Tibial nerve (tissue), 4 donors: Measurements from ENCODE around the gene OPHN1. TPM values are rescaled to one million over a fixed set of nuclear protein-coding genes. Genes with fewer than 3 reads are reported as not detected.

Experiments
- DNase-seq, 2 donors: peaks; one replicate each; pipeline ENCODE4 v3.0.0-alpha.2; 2019; ENCODE audit warnings: low spot score in 2 of 2
- H3K27ac ChIP-seq, 4 donors: fragments of 200-600 bp; sonication (generic) in 3 of 4; one replicate each; pipeline ENCODE4 v1.5.1; 2017 to 2019; ENCODE audit warnings: mild to moderate bottlenecking in 1 of 4
- H3K27me3 ChIP-seq, 2 donors: fragments of 200-600 bp; sonication (generic) in 1 of 2; one replicate each; pipeline versions ENCODE4 v1.5.1 to v1.6.0; 2017 to 2019
- H3K36me3 ChIP-seq, 3 donors: fragments of 200-600 bp; sonication (generic); one replicate each; pipeline ENCODE4 v1.5.1; 2018 to 2019
- H3K4me1 ChIP-seq, 4 donors: fragments of 200-600 bp; sonication (generic) in 3 of 4; one replicate each; pipeline ENCODE4 v1.5.1; 2017 to 2019
- H3K4me3 ChIP-seq, 4 donors: fragments of 200-600 bp; sonication (generic) in 3 of 4; one replicate each; pipeline ENCODE4 v1.5.1; 2017 to 2019; ENCODE audit warnings: mild to moderate bottlenecking in 1 of 4, moderate library complexity in 1 of 4
- H3K9me3 ChIP-seq, 4 donors: fragments of 200-600 bp; sonication (generic) in 3 of 4; one replicate each; pipeline ENCODE4 v1.5.1; 2017 to 2019
- EP300 ChIP-seq, 2 donors: sonication (generic); formaldehyde crosslinking; IDR thresholded peaks; one replicate each; pipeline ENCODE4 v1.6.1; 2017; ENCODE audit warnings: antibody characterized with exemption in 2 of 2, mild to moderate bottlenecking in 1 of 2
- POLR2A ChIP-seq, 2 donors: fragments of 450-650 bp; IDR thresholded peaks; one replicate each; pipeline ENCODE4 v1.6.1; 2017; ENCODE audit warnings: antibody characterized with exemption in 2 of 2, mild to moderate bottlenecking in 2 of 2, moderate library complexity in 2 of 2
- WGBS, 2 donors: methylation state at CpG; one replicate each; pipeline ENCODE4 v1.1.5; 2018; 5-methylcytosine and 5-hydroxymethylcytosine counted together
- small RNA-seq: library from RNA; depleted of rRNA; stranded (forward); fragments of <200 nt; gene quantifications from one replicate; pipeline ENCODE3, GENCODE V24; 2016
- total RNA-seq, 4 donors: library from RNA; depleted of rRNA; stranded (reverse); fragments of >200 nt; gene quantifications; one replicate each; pipeline ENCODE4 v1.1.0, GENCODE V29; 2016
- TF ChIP-seq, protein P1 (sequence below), 5 experiments: fragments of 200-600 bp in 3 of 5; fragments of 450-650 bp in 2 of 5; sonication (generic) in 3 of 5; IDR thresholded peaks; one replicate each; pipeline ENCODE4 v1.5.1; 2016 to 2019; ENCODE audit warnings: antibody characterized with exemption in 5 of 5, mild to moderate bottlenecking in 3 of 5, moderate library complexity in 2 of 5

The OPHN1 gene
- total RNA-seq, 4 donors from 2014 or later, result 13.2 to 27.1 (median 20.5) TPM

DNA sequence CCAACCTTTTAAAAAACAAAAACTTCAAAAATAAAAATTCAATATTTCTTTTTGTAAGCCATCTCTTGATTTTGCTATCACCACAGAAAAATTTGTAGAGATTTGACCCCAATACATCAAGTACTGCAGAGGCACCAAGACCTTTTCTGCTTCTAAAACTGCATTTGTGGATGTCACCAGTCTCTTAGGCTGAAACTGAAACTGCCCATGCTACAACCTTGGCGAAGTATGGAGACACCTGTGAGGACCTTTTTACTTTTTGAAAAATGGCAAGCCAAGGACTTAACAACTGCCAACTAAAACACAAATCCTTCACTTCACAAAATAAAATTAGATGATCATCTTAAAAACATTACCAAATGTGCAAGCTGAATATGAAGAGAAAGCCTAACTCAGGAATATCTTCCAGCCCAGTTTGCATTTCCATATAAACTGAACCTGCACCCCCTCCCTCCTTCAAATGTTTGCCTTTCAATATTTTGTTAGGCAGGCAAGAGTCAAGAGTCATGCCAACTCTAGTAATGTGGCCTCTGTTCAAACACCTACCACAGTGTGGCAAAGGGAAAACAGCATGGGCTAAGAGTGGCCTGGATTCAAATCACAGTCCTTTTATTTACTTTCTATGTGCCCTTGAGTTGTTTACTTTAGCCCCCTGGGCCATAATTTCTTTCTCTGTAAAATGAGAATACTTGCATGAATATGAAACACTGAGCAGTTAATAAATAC lies 389.4 kb downstream of the OPHN1 start:
- Histone ChIP-seq H3K4me1 (no peaks in the 10 kb centered on the region), H3K9me3 (no peaks in the 10 kb centered on the region), H3K36me3 (peaks cover 0 to 42% (median 0%) of the 10 kb centered on the region in 3 donors), H3K27ac (no peak overlapping the region), H3K4me3 (no peak overlapping the region), H3K27me3 (no peaks in the 10 kb centered on the region)
- TF ChIP-seq, protein P1, sequence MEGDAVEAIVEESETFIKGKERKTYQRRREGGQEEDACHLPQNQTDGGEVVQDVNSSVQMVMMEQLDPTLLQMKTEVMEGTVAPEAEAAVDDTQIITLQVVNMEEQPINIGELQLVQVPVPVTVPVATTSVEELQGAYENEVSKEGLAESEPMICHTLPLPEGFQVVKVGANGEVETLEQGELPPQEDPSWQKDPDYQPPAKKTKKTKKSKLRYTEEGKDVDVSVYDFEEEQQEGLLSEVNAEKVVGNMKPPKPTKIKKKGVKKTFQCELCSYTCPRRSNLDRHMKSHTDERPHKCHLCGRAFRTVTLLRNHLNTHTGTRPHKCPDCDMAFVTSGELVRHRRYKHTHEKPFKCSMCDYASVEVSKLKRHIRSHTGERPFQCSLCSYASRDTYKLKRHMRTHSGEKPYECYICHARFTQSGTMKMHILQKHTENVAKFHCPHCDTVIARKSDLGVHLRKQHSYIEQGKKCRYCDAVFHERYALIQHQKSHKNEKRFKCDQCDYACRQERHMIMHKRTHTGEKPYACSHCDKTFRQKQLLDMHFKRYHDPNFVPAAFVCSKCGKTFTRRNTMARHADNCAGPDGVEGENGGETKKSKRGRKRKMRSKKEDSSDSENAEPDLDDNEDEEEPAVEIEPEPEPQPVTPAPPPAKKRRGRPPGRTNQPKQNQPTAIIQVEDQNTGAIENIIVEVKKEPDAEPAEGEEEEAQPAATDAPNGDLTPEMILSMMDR (IDR thresholded peaks at IDR 0.05), result no peak
- TF ChIP-seq POLR2A (IDR thresholded peaks at IDR 0.05) (no peak), EP300 (IDR thresholded peaks at IDR 0.05) (no peak)
- no peak for DNase-seq
- WGBS, 2 donors, result 77 to 100% methylated on average over 1 of the region's 1 CpG

DNA sequence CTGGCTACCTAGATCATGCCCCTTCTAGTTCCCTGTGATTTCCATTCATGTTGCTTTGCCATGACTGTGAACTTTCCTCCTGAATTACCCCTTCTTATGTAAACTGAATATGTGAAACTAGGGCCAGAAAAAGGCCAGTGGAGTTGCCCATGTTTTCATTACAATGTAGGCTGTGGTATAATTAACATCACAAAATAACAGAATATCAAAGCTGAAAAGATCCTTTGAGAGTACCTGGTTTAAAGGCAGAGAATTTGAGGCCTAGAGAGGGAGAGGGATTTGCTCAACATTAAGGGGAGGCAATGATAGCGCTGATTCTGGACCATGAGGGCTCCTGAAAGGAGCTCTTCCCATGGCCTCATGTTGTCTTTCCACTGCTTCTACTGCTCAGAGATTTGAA lies 392.2 kb downstream of the OPHN1 start:
- no peaks in the 10 kb centered on the region for H3K9me3 ChIP-seq
- WGBS, 2 donors, result 65 to 92% methylated on average over 1 of the region's 1 CpG
- peaks cover 0 to 19% (median 0%) of the 10 kb centered on the region in 3 donors for H3K36me3 ChIP-seq

DNA sequence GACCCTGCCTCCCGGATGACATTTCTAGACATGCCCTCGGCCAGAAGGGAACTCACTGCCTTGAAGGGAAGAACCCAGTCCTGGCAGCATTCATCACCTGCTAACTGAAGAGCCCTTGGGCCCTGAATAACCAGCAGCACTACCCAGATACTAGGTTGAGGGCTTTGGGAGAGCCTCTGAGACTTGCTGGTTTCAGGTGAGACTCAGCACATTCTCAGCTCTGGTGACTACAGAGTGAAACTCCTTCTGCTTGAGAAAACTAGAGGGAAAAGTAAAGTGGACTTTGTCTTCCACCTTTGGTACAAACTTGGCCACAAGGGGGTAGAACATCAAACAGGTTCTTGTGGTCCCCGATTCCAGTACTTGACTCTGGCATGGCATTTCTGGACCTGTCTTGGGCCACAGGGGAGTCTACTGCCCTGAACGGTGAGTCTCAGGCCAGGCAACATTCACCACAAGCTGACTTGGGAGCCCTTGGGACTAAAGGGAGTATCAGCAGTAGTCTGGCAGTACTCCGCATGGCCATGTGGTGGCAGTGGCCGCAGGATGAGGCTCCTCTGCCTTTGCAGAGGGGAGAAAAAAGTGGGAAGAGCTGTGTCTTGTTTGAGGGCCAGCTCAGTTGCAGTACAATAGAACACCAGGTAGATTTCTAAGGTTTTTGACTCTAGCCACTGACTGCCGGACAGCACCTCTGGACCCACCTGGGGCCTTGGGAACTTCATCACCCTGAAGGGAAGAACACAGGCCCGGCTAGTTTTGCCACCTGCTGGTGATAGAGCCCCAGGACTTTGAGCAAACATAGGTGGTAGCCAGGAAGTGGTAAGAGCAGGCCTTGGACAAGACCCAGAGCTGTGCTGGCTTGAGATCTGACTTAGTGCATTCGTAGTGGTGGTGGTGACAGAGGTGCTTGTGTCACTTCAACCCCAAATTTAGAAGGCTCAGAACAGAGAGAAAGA lies 414.8 kb downstream of the OPHN1 start:
- no peak for DNase-seq
- no peak for TF ChIP-seq EP300 (IDR thresholded peaks at IDR 0.05)
- TF ChIP-seq POLR2A (IDR thresholded peaks at IDR 0.05), result no peak
- TF ChIP-seq, protein P1 (IDR thresholded peaks at IDR 0.05), result no peak
- Histone ChIP-seq H3K27ac (no peak overlapping the region), H3K27me3 (no peaks in the 10 kb centered on the region), H3K9me3 (peaks cover 0 to 4% (median 2%) of the 10 kb centered on the region in 4 donors), H3K4me1 (no peaks in the 10 kb centered on the region), H3K4me3 (no peak overlapping the region), H3K36me3 (no peaks in the 10 kb centered on the region)
- WGBS, 2 donors, result 64 to 65% methylated on average over 8 to 9 of the region's 9 CpGs

More for the DNA sequence above, 392.2 kb downstream of the OPHN1 start:
- H3K4me3 ChIP-seq, result no peak overlapping the region
- H3K27ac ChIP-seq, result no peak overlapping the region
- H3K27me3 ChIP-seq, result no peaks in the 10 kb centered on the region
- no peak for DNase-seq
- H3K4me1 ChIP-seq, result no peaks in the 10 kb centered on the region
- TF ChIP-seq EP300 (IDR thresholded peaks at IDR 0.05) (no peak), POLR2A (IDR thresholded peaks at IDR 0.05) (no peak)
- TF ChIP-seq, protein P1 (IDR thresholded peaks at IDR 0.05), result no peak

- Histone ChIP-seq H3K36me3 (no peaks in the 10 kb centered on the region), H3K27me3 (no peaks in the 10 kb centered on the region), H3K27ac (no peak overlapping the region), H3K4me3 (no peak overlapping the region), H3K4me1 (no peaks in the 10 kb centered on the region), H3K9me3 (peaks cover 0 to 39% (median 17%) of the 10 kb centered on the region in 4 donors)
- TF ChIP-seq, protein P1 (IDR thresholded peaks at IDR 0.05), result no peak
- TF ChIP-seq POLR2A (IDR thresholded peaks at IDR 0.05) (no peak), EP300 (IDR thresholded peaks at IDR 0.05) (no peak)
- no peak for DNase-seq
Measured at GRCh38 chrX:67998540-67998939, 434.8 kb downstream of the OPHN1 start.

Small RNA genes lying within 50 kb of the gene (small RNA-seq; reads per million reads assigned to genes)
- gene RF00019, result not detected
- gene RNU6-1225P, result not detected

Other genes with a start within 250 kb of the OPHN1 start
- 10 to 100 TPM; 22.5 to 25.5 (median 24.3) TPM for gene YIPF6, start 65.6 kb upstream of the OPHN1 start, total RNA-seq
- gene STARD8, start 214.2 kb upstream of the OPHN1 start, total RNA-seq, result 10 to 100 TPM; 20.7 to 30.8 (median 22.0) TPM